HFFc6 (cell line): ENCODE data around the gene OR9A2. TPM values are rescaled to one million over a fixed set of nuclear protein-coding genes. Genes with fewer than 3 reads are reported as not detected.

ENCODE experiments used
- DNase-seq: peaks from one replicate; pipeline ENCODE4 v3.0.0-alpha.2; 2018
- H3K27ac Mint-ChIP-seq: 2 replicates; pipeline ENCODE4 v1.8.0; 2020; ENCODE audit warnings: mild to moderate bottlenecking, mixed read lengths
- H3K27me3 Mint-ChIP-seq: 2 replicates; pipeline ENCODE4 v1.8.0; 2021; ENCODE audit warnings: mild to moderate bottlenecking, moderate library complexity, mixed read lengths; ENCODE audit not compliant: insufficient read depth
- H3K36me3 Mint-ChIP-seq: 2 replicates; pipeline ENCODE4 v1.8.0; 2021; ENCODE audit warnings: low read depth, mixed read lengths
- H3K4me1 Mint-ChIP-seq: 2 replicates; pipeline ENCODE4 v1.8.0; 2020; ENCODE audit warnings: low read depth, mixed read lengths
- H3K4me3 Mint-ChIP-seq: 2 replicates; pipeline ENCODE4 v1.8.0; 2020; ENCODE audit warnings: mild to moderate bottlenecking, moderate library complexity, mixed read lengths
- H3K9me3 Mint-ChIP-seq: 2 replicates; pipeline ENCODE4 v1.8.0; 2020; ENCODE audit warnings: mild to moderate bottlenecking, mixed read lengths
- total RNA-seq, 6 experiments: library from RNA; stranded (reverse); fragmentation: NEBNext Ultra II Directional; extraction: Animal tissue kit (Norgen Biotek cat#: 25700); gene quantifications; 2 replicates in 1 of 6; 3 replicates in 5 of 6; pipeline ENCODE4 v1.2.3, GENCODE V29; 2021
- TF ChIP-seq, protein P1 (sequence below): fragments of 200-600 bp; sonication (generic); IDR thresholded peaks from 2 replicates; pipeline ENCODE4 v1.5.0; 2021; ENCODE audit warnings: antibody characterized with exemption, mild to moderate bottlenecking

Gene OR9A2
- total RNA-seq, 6 experiments from 2014 or later, result not detected

DNA sequence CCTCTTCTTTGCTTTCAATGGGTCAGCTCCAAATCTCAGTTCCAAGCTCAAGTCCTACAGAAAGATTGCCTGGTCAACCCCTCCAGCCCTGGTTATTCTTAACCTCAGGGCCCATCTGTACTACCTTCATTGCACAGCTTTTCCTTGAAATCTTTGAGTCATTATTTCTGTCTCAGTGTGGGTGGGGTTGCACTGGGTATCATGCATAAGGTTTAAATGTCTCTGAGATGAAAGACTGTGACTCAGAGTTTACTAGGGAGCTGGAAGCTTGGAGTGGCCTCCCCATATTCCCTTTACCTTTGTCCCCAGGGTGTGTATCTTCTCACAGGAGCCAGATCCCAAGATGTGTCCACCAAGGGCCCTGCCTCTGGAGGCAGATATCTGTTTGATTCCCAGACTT lies 21.9 kb upstream of the OR9A2 start:
- Mint-ChIP-seq H3K4me1 (no peaks in the 10 kb centered on the region), H3K9me3 (no peaks in the 10 kb centered on the region), H3K27me3 (no peaks in the 10 kb centered on the region), H3K36me3 (no peaks in the 10 kb centered on the region), H3K4me3 (no peak overlapping the region), H3K27ac (no peak overlapping the region)
- TF ChIP-seq, protein P1, sequence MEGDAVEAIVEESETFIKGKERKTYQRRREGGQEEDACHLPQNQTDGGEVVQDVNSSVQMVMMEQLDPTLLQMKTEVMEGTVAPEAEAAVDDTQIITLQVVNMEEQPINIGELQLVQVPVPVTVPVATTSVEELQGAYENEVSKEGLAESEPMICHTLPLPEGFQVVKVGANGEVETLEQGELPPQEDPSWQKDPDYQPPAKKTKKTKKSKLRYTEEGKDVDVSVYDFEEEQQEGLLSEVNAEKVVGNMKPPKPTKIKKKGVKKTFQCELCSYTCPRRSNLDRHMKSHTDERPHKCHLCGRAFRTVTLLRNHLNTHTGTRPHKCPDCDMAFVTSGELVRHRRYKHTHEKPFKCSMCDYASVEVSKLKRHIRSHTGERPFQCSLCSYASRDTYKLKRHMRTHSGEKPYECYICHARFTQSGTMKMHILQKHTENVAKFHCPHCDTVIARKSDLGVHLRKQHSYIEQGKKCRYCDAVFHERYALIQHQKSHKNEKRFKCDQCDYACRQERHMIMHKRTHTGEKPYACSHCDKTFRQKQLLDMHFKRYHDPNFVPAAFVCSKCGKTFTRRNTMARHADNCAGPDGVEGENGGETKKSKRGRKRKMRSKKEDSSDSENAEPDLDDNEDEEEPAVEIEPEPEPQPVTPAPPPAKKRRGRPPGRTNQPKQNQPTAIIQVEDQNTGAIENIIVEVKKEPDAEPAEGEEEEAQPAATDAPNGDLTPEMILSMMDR, result no peak
- DNase-seq, result no peak

DNA sequence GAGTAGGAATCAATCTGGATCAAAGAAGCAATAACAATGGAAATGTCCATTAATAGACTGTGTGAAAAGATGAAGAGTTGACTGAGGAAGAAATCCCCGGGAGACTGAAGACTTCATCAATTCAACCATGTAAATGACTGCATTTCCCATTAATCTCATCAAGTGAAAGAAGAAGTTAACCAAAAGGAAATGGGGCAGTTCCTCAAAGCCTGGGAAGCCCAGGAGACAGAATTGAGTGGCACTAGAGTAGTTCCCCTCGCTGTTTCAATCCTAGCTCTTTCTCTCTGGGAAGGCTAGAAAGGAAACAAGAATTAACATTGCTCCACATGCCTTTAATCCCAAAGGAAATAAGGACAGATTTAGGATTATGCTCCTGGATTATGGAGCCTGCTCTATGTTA lies 20.4 kb upstream of the OR9A2 start:
- H3K27me3 Mint-ChIP-seq, result no peaks in the 10 kb centered on the region
- TF ChIP-seq, protein P1, result no peak
- H3K9me3 Mint-ChIP-seq, result no peaks in the 10 kb centered on the region
- no peak for DNase-seq
- H3K4me3 Mint-ChIP-seq, result no peak overlapping the region
- no peaks in the 10 kb centered on the region for H3K36me3 Mint-ChIP-seq
- no peaks in the 10 kb centered on the region for H3K4me1 Mint-ChIP-seq
- no peak overlapping the region for H3K27ac Mint-ChIP-seq

DNA sequence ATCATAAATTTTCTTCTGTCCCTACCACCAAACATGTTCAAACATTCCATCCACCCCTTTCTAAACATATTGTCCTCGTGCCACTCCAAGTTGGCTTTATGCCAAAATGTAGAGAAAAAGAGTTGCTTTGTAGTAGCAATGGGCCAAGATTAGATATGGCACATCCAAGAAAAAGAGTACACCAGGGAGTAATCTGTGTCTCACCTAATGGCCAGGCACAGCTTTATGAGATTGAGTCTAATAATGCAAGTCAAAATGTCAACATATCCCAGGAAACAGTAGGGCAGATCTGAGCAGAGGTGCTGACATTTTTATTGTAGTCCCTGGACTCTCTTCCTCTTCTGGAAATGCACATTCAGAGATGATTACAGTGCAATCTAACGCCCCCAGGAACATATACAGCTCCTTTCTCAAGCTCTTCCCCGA lies 19.5 kb upstream of the OR9A2 start:
- DNase-seq, result no peak
- no peaks in the 10 kb centered on the region for H3K27me3 Mint-ChIP-seq
- no peaks in the 10 kb centered on the region for H3K36me3 Mint-ChIP-seq
- no peak overlapping the region for H3K27ac Mint-ChIP-seq
- no peaks in the 10 kb centered on the region for H3K9me3 Mint-ChIP-seq
- H3K4me1 Mint-ChIP-seq, result no peaks in the 10 kb centered on the region
- TF ChIP-seq, protein P1, result no peak
- no peak overlapping the region for H3K4me3 Mint-ChIP-seq

DNA sequence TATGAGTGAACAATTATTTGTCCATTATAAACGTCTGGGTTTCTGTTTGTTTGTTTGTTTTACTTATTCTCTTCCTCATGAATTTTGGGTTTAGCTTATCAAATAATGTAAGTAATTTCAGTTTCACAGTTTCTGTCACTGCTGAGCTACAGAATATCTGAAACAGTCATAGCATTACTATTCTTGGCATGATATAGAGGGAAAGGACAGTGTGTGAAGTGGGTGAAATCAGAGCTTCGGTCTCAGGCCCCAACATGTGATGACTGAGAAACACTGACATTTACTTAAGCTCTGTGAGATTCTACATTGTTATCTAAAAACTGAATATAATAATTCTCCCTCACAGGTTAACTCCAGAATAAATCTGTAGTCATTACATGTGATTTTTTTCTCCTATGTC lies 16.5 kb upstream of the OR9A2 start:
- H3K4me1 Mint-ChIP-seq, result no peaks in the 10 kb centered on the region
- no peak for DNase-seq
- H3K27ac Mint-ChIP-seq, result no peak overlapping the region
- H3K4me3 Mint-ChIP-seq, result no peak overlapping the region
- H3K27me3 Mint-ChIP-seq, result no peaks in the 10 kb centered on the region; the same call in 1 of the 2 replicates
- no peaks in the 10 kb centered on the region for H3K36me3 Mint-ChIP-seq
- TF ChIP-seq, protein P1, result no peak
- H3K9me3 Mint-ChIP-seq, result no peaks in the 10 kb centered on the region

DNA sequence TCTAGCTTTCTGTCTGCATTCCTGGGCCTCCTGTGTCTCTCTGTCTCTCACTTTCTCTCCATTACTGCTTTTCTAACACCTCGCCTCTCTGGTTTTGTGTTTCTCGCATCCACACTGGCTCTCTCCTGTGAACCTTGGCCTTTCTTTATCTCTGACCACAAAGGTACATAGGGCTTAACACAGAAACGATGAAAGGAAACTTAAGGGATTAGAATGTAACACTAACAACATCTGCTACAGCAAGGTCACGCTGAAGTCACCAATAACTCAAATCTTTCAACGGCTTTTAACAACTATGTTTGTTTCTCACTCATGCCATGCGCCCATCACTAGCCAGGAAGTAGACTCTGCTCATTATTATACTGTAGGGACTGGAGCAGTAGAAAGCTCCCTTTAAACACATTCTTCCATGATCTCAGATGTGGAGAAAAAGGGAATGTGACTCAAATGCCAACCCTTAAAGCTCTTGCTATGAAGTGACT lies 15.9 kb upstream of the OR9A2 start:
- Mint-ChIP-seq H3K27me3 (no peaks in the 10 kb centered on the region; the same call in 1 of the 2 replicates), H3K9me3 (no peaks in the 10 kb centered on the region), H3K36me3 (no peaks in the 10 kb centered on the region), H3K4me1 (no peaks in the 10 kb centered on the region), H3K27ac (no peak overlapping the region), H3K4me3 (no peak overlapping the region)
- no peak for DNase-seq
- TF ChIP-seq, protein P1, result no peak
